Esophagus squamous epithelium (tissue), 4 donors: ENCODE results near the gene CBLL2.

Experiments
- POLR2A ChIP-seq, 4 donors: fragments of 450-650 bp; IDR thresholded peaks; one replicate each; pipeline ENCODE4 v1.6.1; 2017; ENCODE audit warnings: antibody characterized with exemption in 4 of 4, mild to moderate bottlenecking in 4 of 4, moderate library complexity in 3 of 4
- TF ChIP-seq, protein P1 (sequence below), 6 experiments: fragments of 450-650 bp in 4 of 6; fragments of 200-600 bp in 2 of 6; sonication (generic) in 2 of 6; IDR thresholded peaks; one replicate each; pipeline ENCODE4 v1.5.1; 2016 to 2019; ENCODE audit warnings: antibody characterized with exemption in 6 of 6, mild to moderate bottlenecking in 4 of 6, moderate library complexity in 4 of 6

DNA sequence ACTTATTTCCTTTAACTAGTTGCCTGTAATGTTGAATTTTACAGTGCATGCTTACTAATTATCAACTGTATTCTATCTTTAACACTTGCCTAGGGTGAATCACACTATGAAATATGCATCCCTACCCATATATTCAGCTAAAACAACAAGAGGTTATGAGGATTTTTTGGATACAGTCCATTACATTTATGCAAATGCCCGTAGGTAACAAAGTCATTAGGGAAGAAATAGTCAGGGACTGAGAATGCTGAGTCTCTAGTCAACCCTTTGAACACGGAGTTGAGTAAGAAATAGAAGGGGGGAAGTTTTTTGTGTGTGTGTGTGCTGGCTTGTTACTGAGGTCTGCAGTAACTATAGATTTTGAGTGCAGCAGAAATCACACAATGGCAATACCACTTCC is 26.1 kb upstream of the CBLL2 start:
- TF ChIP-seq, protein P1, sequence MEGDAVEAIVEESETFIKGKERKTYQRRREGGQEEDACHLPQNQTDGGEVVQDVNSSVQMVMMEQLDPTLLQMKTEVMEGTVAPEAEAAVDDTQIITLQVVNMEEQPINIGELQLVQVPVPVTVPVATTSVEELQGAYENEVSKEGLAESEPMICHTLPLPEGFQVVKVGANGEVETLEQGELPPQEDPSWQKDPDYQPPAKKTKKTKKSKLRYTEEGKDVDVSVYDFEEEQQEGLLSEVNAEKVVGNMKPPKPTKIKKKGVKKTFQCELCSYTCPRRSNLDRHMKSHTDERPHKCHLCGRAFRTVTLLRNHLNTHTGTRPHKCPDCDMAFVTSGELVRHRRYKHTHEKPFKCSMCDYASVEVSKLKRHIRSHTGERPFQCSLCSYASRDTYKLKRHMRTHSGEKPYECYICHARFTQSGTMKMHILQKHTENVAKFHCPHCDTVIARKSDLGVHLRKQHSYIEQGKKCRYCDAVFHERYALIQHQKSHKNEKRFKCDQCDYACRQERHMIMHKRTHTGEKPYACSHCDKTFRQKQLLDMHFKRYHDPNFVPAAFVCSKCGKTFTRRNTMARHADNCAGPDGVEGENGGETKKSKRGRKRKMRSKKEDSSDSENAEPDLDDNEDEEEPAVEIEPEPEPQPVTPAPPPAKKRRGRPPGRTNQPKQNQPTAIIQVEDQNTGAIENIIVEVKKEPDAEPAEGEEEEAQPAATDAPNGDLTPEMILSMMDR (IDR thresholded peaks at IDR 0.05), result no peak
- TF ChIP-seq POLR2A (IDR thresholded peaks at IDR 0.05), result no peak
